Osteoblast (primary cell): ENCODE data around the gene DAO. TPM values are rescaled to one million over a fixed set of nuclear protein-coding genes. Genes with fewer than 3 reads are reported as not detected.
"Not testable (repeated sequence)": the region's sequence is repeated elsewhere in the genome, so short reads cannot be mapped to it uniquely, and the experiment has no call there.

Experiments
- DNase-seq: peaks from one replicate; pipeline ENCODE4 v3.0.0; 2011; ENCODE audit warnings: low spot score, mixed read lengths; ENCODE audit not compliant: insufficient read length; ENCODE audit errors: missing footprints
- H2AFZ ChIP-seq: 2 replicates; pipeline ENCODE4 v1.6.0; 2011; ENCODE audit warnings: mild to moderate bottlenecking, low read length
- H3K27ac ChIP-seq: 2 replicates; pipeline ENCODE4 v1.5.1; 2011; ENCODE audit warnings: mild to moderate bottlenecking, low read depth, low read length, moderate library complexity
- H3K27me3 ChIP-seq: 2 replicates; pipeline ENCODE4 v1.6.0; 2012; ENCODE audit warnings: mild to moderate bottlenecking, control low read depth, inconsistent platforms, low read length, moderate library complexity; ENCODE audit not compliant: insufficient read depth
- H3K36me3 ChIP-seq: 2 replicates; pipeline ENCODE4 v1.5.1; 2011; ENCODE audit warnings: mild to moderate bottlenecking, low read length, control low read depth, moderate library complexity; ENCODE audit not compliant: insufficient read depth
- H3K4me1 ChIP-seq: 2 replicates; pipeline ENCODE4 v1.5.1; 2011; ENCODE audit warnings: mild to moderate bottlenecking, low read length, control low read depth, moderate library complexity; ENCODE audit not compliant: insufficient read depth
- H3K4me2 ChIP-seq: 2 replicates; pipeline ENCODE4 v1.6.0; 2011; ENCODE audit warnings: mild to moderate bottlenecking, low read length; ENCODE audit not compliant: insufficient read depth
- H3K4me3 ChIP-seq: fragments of 200-600 bp; sonication (generic); 3 replicates; pipeline ENCODE4 v1.5.1; 2012; ENCODE audit warnings: mild to moderate bottlenecking, low read length, inconsistent platforms; ENCODE audit not compliant: insufficient read depth
- H3K79me2 ChIP-seq: 2 replicates; pipeline ENCODE4 v1.6.0; 2012; ENCODE audit warnings: mild to moderate bottlenecking, low read length, control low read depth, inconsistent platforms; ENCODE audit not compliant: insufficient read depth
- H3K9me3 ChIP-seq: 2 replicates; pipeline ENCODE4 v1.5.1; 2011; ENCODE audit warnings: low read depth, low read length, control low read depth
- H4K20me1 ChIP-seq: 2 replicates; pipeline ENCODE4 v1.6.0; 2012; ENCODE audit warnings: mild to moderate bottlenecking, low read length, control low read depth; ENCODE audit not compliant: insufficient read depth
- total RNA-seq: library from RNA; depleted of rRNA; stranded (reverse); fragments of >200 nt; gene quantifications from 2 replicates; pipeline ENCODE4 v1.2.3, GENCODE V29; 2012
- TF ChIP-seq, protein P1 (sequence below): IDR thresholded peaks from 2 replicates; pipeline ENCODE4 v1.5.1; 2011; ENCODE audit warnings: mild to moderate bottlenecking, low read depth, low read length, moderate library complexity; ENCODE audit errors: extremely low read depth

The DAO gene
- total RNA-seq, 1 donor, result not detected

DNA sequence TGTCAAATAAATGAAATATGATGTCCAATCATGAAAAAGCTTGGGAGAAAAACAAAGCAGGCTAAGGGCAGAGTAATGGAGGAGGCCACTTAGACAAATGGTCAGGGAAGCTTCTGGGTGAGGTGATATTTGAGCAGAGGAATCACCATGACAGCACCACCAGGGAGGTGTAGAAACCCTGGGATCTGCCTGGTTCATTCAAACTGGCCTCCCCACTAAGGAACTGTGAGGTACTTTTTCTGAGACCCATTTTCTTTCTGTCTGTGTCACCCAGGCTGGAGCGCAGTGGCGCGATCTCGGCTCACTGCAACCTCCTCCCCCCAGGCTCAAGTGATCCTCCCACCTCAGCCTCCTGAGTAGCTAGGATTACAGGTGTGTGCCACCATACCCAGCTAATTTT, 14.7 kb upstream of the DAO start:
- no peak for DNase-seq
- H3K9me3 ChIP-seq, result no peaks in the 10 kb centered on the region
- no peaks in the 10 kb centered on the region for H4K20me1 ChIP-seq
- H3K4me1 ChIP-seq, result no peaks in the 10 kb centered on the region
- H2AFZ ChIP-seq, result no peak overlapping the region
- TF ChIP-seq, protein P1, sequence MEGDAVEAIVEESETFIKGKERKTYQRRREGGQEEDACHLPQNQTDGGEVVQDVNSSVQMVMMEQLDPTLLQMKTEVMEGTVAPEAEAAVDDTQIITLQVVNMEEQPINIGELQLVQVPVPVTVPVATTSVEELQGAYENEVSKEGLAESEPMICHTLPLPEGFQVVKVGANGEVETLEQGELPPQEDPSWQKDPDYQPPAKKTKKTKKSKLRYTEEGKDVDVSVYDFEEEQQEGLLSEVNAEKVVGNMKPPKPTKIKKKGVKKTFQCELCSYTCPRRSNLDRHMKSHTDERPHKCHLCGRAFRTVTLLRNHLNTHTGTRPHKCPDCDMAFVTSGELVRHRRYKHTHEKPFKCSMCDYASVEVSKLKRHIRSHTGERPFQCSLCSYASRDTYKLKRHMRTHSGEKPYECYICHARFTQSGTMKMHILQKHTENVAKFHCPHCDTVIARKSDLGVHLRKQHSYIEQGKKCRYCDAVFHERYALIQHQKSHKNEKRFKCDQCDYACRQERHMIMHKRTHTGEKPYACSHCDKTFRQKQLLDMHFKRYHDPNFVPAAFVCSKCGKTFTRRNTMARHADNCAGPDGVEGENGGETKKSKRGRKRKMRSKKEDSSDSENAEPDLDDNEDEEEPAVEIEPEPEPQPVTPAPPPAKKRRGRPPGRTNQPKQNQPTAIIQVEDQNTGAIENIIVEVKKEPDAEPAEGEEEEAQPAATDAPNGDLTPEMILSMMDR, result no peak
- no peaks in the 10 kb centered on the region for H3K79me2 ChIP-seq
- no peak overlapping the region for H3K27ac ChIP-seq
- H3K4me3 ChIP-seq, result no peak overlapping the region
- H3K36me3 ChIP-seq, result no peaks in the 10 kb centered on the region
- H3K27me3 ChIP-seq, result no peaks in the 10 kb centered on the region
- H3K4me2 ChIP-seq, result no peak overlapping the region

DNA sequence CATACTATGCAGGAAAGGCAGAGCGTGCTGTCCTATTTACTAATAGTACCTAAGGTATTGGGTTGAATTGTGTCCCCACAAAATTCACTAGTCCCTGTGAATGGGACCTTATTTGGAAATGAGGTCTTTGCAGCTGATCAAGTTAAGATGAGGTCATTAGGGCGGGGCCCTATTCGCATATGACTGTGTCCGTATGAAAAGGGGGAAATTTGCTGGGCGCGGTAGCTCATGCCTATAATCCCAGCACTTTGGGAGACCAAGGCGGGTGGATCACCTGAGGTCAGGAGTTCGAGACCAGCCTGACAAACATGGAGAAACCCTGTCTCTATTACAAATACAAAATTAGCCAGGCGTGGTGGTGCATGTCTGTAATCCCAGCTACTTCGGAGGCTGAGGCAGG, 13.8 kb upstream of the DAO start:
- H3K4me3 ChIP-seq, H3K36me3 ChIP-seq, H3K79me2 ChIP-seq, DNase-seq, H3K27ac ChIP-seq, H2AFZ ChIP-seq, H3K9me3 ChIP-seq, H3K4me2 ChIP-seq, H4K20me1 ChIP-seq, H3K4me1 ChIP-seq, H3K27me3 ChIP-seq: not testable (repeated sequence)

- Histone ChIP-seq H3K36me3 (no peaks in the 10 kb centered on the region), H3K27ac (no peak overlapping the region), H3K27me3 (no peaks in the 10 kb centered on the region), H3K4me2 (no peak overlapping the region), H3K4me1 (no peaks in the 10 kb centered on the region), H3K79me2 (no peaks in the 10 kb centered on the region), H3K4me3 (no peak overlapping the region), H2AFZ (no peak overlapping the region), H3K9me3 (no peaks in the 10 kb centered on the region), H4K20me1 (no peaks in the 10 kb centered on the region)
- TF ChIP-seq, protein P1, result no peak
- DNase-seq, result no peak
These were observed 11.1 kb upstream of the DAO start for GRCh38 chr12:108868781-108869180.

DNA sequence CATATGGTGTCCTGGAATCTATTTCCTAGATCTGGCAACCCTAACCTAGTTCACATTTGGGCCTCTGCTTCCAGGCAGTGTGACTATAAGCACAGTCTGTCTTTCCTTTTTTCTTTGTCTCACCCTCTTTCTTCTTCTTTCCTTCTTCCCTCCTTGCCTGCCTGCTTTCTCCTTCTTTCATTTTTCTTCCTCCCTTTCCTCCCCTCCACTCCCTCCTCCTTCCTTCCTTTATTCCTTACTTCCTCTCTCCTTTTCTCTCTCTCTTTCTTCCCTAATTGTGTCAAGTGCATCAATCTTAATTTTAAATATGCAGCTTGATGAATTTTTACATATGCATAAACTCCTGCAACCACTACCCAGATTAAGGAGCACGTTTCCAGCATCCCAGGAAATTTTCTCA, 4.6 kb upstream of the DAO start:
- no peaks in the 10 kb centered on the region for H3K9me3 ChIP-seq
- no peaks in the 10 kb centered on the region for H3K79me2 ChIP-seq
- TF ChIP-seq, protein P1, result no peak
- no peaks in the 10 kb centered on the region for H3K27me3 ChIP-seq
- H3K4me1 ChIP-seq, result no peaks in the 10 kb centered on the region
- no peak for DNase-seq
- no peak overlapping the region for H2AFZ ChIP-seq
- no peak overlapping the region for H3K4me3 ChIP-seq
- H3K36me3 ChIP-seq, result no peaks in the 10 kb centered on the region
- H3K27ac ChIP-seq, result no peak overlapping the region
- H4K20me1 ChIP-seq, result no peaks in the 10 kb centered on the region
- H3K4me2 ChIP-seq, result no peak overlapping the region
